ENCODE data around the gene RDH12.

DNA sequence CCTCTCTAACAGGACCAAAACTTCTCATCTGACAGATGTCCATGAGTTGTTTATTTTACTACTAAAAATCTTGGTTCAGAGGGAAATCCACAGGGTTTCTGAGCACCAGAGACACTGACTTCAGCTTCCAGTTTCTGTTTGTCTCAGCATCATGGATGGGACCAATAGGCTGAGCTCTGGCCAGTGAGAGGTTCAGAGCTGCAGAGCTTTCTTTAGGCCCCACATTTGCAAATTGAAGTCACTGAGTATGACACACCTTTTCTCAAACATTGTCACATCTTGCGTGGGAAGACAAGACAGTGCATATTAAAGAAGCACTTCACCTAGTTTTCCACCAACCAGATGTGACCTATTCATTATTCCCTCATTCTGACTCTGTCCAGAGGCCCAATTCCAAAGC, 45.2 kb downstream of the RDH12 start:
- no peak for TF ChIP-seq EZH2 (IDR thresholded peaks at IDR 0.05; ENCODE audit: insufficient read depth, poor library complexity, severe bottlenecking)
- no peak for TF ChIP-seq EZH2phosphoT487 (IDR thresholded peaks at IDR 0.05; ENCODE audit: insufficient read depth, low read depth)
